GM21786 (cell line): ENCODE results near the gene TASL.
"Not testable (repeated sequence)": the region's sequence is repeated elsewhere in the genome, so short reads cannot be mapped to it uniquely, and the experiment has no call there.

Source experiments
- ATAC-seq: cut with Tn5 transposase; IDR thresholded peaks from one replicate; pipeline ENCODE4 v1.9.1; 2021; ENCODE audit not compliant: unreplicated experiment

The TASL gene, protein sequence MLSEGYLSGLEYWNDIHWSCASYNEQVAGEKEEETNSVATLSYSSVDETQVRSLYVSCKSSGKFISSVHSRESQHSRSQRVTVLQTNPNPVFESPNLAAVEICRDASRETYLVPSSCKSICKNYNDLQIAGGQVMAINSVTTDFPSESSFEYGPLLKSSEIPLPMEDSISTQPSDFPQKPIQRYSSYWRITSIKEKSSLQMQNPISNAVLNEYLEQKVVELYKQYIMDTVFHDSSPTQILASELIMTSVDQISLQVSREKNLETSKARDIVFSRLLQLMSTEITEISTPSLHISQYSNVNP

DNA sequence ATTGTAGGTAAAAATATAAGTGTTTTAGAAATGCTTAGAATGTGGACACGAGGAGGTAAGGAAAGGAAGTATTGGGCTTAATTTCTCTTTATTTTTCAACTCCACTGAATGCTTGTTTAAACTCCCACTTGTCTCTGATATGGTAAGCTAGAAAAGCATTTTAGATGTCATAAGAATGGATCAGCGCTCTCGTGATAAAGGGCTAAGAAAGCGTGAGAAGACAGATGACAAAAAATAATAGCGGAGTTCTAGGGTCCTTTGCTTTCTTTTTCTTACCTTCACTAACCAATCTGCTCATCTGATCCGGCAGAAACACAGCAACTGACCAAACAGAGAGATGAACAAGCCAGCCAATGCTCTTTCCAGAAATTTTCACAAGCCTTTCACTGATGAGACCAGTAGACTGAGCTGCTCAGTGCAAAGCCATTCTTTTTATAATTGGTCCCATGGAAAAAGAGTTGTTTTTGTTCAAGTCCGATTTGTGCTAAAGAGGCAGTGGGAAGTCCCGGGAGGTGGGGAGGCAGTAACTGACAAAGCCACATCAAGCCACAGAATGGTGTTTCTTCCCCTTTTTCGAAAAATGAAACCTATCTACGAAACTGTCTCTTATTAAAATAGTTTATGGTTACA, at the start of gene TASL:
TASL (minus strand) TSS at position 405 of the 630 bp plus-strand sequence. CDS start 17,411 bp downstream, outside the sequence.
- ATAC-seq: peak; percentile 85

DNA sequence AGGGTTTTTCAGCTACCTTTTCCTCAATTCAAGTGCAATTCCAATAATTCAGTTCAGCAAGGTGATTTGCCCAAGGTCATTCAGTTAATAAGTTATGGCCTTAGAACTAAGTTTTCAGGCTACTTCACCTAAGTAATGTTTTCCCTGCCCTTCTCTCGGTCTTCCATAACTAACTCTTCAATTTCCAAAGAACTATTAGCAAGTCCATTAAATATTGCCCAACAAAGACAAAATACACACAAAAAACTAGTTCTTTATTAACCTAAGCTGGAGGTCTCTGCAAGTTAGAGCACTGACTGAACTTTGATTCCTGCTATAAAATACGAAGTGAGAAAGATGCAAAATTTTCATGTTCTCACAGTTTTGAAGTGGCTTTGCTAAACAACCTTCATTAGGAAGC, 48.8 kb upstream of the TASL start:
- ATAC-seq: no peak

DNA sequence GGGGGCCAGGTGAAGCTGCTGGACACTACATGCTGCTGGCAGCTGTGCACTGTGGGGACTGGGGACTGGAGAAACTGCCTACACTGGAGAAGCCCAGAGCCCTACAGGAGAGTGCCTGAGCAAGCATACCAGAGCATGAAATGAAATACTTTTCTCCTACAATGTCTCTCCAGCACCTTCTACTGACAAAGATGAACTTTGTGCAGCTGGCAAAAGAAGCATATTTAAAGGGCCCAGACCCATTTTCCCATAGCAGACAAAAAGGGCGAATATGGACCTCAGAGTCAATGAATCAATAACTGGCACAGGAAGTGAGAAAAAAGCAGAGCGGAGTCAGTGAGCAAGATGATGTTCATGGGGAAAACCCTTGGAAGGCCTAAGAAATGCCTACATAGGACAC, 44.8 kb upstream of the TASL start:
- ATAC-seq: no peak

DNA sequence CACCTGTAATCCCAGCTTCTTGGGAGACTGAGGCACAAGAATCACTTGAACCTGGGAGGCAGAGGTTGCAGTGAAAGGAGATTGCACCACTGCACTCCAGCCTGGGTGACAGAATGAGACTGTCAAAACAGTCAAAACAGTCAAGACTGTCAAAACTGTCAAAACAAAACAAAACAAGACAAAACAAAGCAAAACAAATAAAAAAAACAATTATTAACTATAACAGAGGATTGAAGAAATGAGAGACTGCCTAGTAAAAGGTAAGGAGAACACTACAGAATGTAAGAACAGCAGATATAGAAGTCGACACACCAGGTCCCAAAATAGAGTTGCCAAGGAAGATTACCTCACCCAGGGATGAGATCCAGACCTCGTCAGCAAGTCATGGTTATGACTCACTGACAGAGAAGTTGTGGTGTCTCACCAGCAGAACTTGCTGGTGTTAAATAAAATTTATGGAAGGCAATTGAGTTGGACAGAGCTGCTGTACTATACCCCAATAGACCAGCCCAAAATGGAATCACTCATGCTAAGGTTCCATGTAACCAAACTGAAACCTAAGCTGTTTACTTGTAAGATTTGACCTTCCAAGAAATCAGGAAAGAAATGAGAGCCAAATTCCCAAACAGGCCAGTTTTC, 43.5 kb upstream of the TASL start:
- ATAC-seq: no peak

DNA sequence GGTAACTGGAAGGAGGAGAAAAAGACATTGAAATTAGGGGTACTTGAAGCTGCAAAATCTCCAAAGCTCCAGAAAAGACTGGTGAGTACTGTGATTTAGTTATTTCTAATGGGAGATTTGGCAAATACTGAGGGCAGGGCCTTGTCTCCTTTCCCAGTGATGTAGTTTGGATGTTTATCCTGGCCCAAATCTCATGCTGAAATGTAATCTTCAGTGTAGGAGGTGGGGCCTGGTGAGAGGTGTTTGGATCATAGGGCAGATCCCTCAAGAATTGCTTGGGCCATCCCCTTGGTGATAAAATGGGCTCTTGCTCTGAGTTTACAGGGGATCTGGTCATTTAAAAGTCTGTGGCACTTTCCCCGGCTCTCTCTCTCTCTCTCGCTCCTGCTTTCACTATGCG, 42.6 kb upstream of the TASL start:
- ATAC-seq: no peak

DNA sequence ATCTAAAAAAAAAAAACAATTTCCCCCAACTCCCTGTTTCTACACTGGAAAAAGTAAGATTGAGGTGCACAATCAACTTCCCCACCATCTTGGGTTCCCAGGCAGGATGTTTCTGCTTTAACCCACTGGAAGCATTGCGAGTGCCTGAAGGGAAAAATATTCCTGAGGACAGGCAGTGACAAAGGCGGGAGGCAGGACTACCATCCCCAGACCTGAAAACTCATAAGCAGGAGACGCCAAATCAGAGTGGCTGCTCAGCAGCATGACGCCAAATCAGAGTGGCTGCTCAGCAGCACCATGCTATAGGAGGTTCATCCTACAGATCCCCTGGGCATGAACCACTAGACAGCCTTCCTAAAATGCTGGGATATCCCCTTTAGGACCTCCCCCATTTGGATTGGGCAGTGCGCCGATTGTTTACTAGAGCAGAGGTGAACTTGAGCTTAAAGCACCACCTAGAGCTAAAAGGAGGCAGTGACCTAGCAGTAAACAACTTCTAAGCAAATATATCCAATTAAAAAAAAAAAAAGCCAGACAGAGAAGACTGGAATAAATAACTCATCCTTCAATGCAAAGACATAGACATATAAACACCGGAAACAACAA, 40.7 kb upstream of the TASL start:
- no peak for ATAC-seq

DNA sequence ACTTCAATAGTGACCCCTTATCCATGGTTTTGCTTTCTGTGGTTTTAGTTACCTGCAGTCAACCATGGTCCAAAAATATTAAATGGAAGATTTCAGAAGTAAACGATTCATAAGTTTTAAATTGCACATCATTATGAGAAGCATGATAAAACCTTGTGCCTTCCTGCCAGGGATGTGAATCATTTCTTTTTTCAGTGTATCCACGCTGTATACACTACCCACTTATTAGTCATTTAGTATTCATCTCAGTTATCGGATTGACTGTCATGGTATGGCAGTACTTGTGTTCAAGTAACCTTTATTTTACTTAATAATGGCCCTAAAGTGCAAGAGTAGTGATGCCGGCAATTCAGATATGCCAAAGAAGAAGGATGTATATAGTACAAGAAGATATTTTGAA, 37.7 kb upstream of the TASL start:
- ATAC-seq: no peak

DNA sequence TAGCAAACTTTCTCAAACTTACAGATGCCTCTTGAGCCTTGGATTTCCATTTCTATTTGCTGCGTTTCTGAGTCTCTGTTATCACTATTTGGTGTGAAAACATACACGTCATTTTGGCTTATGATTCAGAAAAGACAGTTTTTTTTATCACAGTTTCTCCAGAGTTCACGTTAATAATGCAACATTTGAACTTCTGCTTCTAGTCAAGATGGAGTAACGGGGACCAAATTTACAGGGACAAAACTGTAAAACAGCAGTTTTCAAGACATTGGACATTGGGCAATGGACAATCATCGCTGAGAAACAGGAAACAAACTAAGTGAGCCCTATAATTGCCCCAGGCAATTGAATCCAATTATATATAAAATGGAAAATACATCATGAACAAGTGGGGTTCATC, 36.2 kb upstream of the TASL start:
- ATAC-seq: no peak

DNA sequence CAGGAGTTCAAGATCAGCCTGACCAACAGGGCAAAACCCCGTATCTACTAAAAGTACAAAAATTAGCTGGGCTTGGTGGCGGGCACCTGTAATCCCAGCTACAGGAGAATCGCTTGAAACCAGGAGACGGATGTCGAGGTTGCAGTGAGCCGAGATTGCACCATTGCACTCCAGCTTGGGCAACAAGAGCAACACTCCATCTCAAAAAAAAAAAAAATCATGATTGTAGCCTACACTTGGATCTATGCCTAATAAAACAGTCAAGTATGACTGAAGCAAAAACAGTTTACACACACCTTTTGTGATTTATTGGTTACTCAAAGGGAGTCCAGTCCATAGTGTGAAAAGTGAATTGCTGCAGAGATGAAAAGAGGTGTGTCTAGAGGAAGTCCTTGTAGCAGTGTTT, 34.7 kb upstream of the TASL start:
- no peak for ATAC-seq

DNA sequence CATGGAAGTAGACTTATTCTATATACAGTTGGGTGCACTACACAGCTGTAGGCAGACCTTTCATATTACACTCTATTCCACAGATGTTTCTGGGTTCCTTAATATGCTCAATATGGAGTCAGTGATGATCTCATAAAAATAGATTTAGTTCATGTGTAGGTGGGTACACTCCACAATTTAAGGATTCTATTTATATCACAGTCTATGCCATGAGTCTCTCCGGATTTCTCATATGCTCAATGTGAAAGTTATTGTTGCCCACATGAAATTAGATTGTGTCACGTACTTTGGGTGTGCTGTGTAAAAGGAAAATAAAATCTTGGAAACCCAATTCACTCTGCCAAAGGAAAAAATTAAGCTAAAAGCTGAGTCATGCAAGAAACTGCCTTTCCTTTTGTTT, 32.5 kb upstream of the TASL start:
- ATAC-seq: no peak

DNA sequence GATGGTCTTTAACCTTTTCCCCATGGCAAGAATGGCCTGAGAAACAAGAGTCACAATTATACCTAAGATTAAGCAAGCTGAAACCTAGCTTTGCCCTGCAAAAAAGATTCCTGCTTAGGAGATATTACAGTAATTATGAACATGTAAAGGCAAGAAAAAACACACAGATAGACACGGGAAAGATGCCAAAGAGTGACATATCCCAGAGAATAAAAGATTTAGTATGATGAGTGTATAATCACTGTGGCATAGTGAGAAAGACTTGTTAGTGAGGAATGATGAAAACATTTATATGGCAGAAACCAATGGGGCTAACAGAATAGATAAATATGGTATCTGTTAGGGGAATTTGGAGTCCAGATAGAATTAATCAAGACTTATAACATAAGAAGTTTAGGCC, 29.6 kb upstream of the TASL start:
- no peak for ATAC-seq

DNA sequence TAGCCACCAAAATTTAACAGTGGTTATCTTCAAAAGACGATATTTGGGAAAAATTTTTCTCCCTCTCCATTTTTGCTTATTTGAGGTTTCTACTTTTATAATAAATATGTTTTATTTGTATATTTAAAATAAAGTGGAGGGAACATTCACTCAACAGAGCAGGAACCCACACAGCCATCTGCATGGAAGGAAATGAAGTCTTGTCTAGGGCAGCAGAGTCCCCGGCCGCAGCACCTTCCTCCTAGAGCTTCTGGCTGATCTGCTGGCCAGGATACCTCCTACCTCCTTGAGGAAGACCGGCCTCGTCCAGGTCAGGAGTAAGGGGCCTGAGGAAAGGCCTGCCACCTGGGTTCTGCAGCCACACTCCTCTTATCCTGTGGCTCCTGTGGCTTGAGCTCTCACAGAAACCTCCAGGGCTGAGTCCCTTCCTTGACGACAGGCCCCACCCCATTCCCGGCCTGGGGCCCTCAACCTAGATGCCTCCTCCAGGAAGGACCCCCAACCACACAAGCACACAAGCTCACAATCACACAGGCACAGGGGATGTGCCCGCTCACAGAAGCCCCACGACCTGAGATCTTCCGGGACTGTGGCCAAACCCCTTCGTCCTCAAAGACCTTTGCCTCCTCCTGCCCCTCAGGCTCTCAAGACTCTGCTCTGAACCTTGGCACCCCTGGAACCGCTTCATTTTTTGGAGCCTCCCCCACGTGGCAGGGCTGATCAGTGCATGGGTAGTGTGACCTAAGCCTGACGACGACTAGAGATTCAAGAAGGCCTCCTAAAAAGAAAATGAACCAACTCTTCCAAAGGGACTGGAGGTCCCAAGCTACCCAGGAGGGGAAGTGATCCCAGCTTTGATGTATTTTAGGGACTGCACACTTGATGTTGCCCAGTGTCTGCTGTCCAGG, 23.0 kb upstream of the TASL start:
- ATAC-seq: not testable (repeated sequence)

DNA sequence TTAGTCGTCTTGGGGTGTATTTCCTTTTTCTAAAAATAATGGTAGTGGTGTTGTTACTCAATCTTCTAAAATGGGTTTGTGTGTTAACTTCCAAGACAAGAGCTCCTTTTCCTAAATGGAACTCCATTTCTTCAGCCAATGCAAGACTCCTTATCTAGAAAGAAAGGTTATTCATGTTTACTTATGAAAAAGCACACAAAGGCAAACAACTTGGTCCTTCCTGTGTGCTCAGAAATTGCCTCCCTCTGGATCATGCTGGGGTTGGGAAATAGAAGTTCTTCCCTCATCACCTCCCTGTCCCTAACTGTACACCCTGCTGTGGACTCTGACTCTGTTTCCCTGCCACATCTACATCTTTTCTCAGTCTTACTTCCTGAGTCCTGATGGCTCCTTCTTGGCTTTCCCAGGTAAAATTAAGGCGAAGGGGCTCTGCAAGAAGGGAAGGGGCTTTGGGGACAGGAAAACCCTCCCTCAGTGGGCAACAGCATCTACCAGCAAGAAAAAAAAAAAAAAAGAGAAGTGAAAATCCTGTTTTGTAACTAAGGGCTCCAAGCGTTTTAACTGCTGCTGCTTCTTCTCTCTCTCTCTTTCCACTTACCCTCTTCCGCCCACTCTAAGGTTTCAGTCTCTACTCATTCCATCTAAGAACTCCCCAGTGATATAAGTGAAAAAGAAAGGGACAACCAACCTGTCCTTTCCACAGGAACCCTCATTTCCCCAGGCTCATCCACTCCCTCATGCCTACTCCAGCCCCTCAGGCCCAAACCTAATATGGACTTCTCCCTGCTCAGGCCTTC, 19.8 kb upstream of the TASL start:
- peak; percentile 81 for ATAC-seq

DNA sequence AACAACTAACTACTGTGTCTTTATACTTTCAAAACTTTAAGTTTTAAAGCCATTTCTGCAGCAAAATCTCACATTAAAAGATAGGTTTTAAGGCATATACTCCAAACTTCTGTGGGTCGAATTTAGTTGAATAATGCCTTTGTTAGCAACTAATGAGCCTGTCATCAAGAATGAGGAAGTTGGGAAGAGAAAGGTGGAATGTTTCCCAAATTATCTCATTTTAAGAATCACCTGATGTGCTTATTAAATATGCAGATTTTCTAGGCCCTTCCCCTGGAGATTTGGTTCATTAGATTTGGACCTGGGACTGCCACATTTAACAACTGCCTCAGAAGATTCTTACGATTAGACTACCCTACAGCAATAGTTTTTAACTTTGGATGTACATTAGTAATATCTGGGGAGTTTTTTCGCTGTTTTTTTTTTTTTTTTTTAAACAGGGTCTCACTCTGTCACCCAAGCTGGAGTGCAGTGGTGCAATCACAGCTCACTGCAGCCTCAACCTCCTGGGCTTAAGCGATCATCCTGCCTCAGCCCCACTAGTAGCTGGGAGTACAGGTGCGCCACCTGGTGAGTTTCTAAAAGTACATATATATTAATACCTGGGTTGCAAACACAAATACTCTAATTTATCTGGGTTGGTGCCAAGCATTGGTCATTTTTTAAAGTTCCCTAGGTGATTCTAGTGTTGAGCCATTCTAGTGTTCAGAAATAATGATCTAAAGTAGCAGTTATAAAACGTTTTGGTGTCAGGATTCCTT, 16.1 kb upstream of the TASL start:
- ATAC-seq: peak; percentile 53

DNA sequence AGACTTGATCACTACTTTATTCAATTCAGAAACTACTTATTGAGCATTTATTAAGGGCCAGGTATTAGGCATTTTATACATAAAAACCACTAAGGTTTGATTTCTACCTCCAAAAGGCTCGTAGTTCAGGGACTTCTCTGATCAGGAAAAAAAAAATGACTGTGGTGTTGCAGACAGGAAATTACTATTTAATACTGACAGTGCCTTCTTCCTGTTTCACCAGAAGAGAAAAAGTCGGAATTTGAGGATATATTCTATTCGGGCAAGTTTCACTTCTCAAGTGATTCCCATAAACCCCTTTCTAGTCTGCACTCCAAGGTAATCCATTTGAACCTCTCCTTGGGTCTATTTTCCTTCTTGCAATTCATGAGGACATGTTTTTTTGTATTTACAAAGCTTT, 15.3 kb upstream of the TASL start:
- ATAC-seq: no peak

DNA sequence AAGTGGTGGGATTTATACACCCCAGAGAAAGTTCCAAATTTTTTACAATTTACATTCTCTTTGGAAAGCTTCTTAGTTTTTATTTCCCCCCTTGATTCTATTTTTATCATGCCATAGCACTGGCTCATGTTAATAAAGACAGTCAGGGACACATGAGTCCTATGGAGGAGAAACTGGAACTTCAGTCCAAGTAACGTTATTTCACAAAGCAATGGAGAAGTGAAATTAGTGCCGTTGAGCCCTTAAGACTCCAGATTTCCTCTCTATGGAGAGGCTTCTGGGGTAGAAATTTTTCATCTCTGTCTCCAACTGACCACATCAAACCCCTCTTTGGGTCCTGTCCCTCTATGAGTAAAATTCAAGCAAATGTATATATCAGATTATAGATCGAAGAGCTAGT, 12.8 kb upstream of the TASL start:
- no peak for ATAC-seq

DNA sequence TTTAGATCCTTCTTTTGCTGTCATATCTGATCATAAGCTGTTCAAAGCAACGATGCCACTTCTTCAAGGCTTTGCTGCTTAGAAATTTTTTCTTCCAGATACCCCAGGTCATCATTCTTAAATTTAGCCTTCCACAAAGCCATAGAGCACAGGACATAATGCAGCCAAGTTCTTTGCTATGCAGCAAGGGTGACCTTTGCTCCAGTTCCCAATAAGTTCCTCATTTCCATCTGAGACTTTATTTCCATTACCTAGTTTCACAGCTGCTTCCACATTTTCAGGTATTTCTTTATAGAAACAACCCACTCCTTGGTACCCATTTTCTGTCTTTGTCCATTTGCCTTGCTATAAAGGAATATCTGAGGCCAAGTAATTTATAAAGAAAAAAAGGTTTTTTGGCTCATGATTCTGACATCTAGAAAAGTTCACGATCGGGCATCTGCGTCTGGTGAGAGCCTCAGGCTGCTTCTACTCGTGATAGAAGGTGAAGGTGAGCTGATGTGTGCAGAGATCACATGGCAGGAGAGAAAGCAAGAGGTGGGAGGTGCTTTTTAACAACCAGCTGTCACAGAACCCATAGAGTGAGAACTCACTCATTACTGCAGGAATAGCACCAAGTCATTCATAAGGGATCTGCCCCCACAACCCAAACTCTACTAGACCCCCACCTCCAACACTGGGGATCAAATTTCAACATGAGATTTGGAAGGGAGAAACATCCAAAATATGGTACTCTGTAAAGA, 11.8 kb upstream of the TASL start:
- ATAC-seq: peak; percentile 35

DNA sequence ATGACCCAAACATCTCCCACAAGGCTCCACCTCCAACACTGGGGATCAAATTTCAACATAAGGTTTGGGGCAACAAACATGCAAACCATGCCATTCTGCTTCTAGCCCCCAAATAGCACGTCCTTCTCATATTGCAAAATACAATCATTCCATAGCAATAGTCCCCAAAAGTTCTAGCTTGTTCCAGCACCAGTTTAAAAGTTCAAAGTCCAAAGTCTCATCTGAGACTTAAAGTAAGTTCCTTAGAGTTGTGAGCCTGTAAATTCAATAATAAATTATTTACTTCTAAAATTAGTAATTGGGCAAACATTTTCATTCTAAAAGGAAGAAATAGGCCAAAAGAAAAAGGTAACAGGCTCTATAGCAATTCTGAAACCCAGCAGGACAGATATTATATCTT, 8.9 kb upstream of the TASL start:
- no peak for ATAC-seq

DNA sequence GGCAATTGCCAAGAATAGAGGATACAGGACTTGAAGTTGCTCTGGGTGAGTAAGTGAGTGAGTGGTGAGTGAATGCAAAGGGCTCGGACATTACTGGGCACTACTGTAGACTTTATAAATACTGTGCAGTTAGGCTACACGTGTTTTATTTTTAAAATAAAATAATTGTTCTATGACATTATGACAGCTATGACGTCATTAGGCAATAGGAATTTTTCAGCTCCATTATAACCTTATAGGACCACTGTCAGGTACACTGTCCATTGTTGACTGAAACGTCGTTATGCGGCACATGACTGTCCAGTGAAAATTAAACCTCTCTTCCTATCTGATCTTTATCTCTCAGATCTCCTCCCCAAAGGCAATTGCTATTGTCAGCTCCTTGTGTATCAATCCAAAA, 5.1 kb upstream of the TASL start:
- no peak for ATAC-seq
